IPS DF 4.7 (cell line): ENCODE results near the gene STK38L.

Experiments
- DNase-seq: peaks from one replicate; pipeline ENCODE4 v3.0.0-alpha.2; 2013; ENCODE audit warnings: low spot score; ENCODE audit errors: extremely low read depth

Gene STK38L

DNA sequence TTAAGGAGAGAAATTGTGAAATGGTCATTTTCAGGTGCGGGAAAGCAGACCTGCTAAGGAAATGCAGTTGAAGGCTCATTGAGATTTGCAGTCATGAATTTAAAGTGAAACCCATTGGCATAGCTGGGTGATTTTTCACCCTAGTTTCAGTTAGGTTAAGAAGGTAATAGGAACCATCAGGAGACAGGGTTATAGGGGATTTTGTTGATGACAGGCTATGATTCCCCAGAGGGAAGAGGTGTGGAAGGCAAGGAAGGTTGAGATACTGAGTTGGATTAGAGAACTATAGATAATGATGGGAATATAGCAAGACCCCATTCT, 65.9 kb downstream of the STK38L start:
- no peak for DNase-seq

GRCh38 chr12:27316947-27317346, 72.9 kb downstream of the STK38L start:
- no peak for DNase-seq

DNA sequence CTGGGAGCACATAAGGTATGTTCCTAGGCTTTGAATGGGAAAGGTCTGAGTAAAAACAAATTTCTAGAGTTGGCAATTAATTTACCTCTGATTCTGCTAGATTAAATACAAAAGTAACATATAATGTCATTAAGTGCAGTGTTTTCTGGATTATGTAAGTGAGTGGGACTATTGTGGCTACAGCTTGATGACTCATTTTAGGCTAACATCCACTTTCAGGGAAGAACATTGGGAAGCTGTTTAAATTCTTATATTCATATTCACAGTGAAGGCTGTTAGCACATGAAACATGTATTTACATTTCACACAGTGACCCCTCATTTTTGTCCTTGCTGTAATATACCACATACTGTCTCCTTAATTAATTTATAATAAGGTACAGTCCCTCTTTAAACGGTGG, 75.3 kb downstream of the STK38L start:
- DNase-seq: no peak

DNA sequence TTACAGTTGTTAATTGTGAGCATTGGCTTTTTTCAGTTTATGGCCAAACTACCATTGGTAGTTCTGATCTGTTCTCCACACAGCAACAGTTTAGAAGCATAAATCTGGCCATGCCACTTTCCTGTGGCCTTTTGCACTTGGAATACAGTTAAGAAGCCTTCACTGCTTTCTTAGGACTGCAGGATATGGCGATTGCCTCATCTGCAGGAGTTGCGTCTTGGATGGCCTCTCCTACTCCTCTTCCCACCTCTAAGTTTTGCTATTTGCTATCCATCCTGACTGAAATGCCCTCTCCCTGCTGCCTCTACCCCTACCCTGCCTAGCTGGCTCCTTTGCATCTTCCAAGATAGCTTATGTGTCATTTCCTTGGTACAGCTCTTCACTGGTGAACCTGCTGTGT, 75.8 kb downstream of the STK38L start:
- DNase-seq: no peak

DNA sequence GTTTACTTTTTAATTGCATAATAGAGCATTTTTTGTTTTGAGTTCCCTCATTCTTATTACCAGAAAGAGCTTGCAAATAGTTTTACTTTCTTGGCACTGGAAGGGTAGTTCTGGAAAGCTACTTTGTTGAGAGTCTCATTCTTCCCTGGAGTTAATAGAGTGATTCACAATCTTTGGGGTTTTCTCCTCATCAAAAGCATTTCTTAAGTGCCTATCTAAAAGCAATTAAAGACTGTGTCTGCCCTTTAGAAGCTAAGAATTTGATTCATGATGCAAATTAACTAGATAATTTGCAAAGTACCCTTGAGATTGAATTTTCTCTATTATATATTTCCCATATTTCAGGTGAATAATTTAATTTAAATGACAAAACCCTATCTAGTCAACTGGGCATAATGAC, 80.4 kb downstream of the STK38L start:
- DNase-seq: no peak

DNA sequence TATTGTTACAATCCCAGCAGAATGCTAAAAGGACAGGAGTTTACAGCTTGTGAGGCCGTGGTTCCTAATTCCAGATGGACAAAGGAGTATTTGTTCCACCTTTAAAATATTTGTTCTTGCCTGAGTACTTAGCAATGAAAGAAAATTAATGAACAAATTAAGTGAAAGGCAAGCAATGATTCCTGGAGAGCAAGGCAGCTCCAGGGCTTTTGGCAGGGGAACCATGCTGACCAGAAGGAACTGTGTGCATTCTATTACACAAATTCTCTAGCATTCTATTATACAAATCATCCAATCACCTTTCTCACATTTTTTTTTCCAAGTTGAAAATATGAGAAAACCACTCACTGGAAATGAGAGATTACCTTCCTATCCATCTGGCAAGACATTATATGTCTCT, 86.8 kb downstream of the STK38L start:
- no peak for DNase-seq

DNA sequence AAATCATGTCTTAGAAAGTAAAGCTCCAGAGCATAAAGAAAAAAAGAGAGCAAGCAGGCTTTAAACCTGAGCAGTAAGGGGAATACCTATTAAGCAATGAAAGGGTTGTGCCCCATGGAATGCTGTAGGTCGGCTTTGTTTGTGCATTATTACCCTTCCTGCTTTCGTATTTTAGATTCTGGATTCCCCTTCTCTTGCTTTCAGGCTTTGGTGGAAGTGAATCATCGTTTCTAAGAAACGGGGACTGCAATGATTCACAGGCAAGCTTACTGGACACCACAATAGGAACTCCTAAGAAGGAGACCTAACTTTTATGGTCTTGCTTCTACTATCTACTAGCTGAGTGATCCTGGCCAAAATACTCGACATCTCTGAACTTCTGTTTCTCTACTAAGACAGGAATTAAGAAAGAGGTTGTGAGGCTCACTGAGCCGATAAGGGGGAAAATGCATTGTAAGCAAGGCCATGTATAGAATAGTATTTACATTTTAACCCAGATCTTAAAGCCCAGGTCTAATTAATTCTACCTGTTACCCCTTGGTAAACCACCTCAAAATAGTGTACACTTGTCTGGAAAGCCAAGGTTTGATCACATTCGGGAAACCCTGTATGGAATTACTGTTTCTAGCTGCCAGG, 87.3 kb downstream of the STK38L start:
- DNase-seq: no peak

DNA sequence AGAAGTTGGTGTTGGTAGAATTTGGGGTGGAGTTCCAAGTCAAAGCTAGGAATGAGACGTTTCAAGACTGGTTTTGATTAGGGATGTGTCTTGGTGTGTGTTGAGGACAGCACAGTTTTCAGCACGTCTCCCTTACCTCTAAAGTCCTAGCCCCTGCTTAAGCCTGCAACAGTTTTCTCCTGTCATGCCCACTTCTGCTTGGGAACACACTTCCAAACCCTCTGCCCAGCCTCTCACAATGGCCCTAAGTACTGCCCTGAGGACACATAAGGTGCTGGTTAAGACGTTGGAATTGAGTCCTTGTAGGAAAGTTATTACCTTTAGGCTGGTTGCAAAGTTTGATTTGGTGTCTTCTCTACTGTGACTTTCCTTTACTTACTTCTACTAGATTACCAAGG, 87.8 kb downstream of the STK38L start:
- no peak for DNase-seq

DNA sequence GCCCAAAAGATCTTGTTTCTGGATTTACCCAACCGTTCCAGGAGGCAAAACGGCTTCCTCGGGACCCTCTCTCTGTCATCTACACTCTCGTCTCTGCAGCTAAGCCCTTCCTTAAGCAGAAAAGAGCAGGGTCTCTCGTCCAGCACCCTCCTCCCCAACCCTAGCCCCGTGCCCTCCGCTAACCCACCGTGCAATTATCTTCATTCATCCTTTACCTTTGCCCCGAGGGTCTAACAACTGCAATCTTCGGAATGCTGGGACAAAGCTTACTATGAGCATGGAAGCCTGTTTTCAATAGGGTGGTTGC, 88.3 kb downstream of the STK38L start:
- no peak for DNase-seq

GRCh38 chr12:27332714-27333402, 88.8 kb downstream of the STK38L start, which contains the start of gene BMAL2:
TSS of gene BMAL2 (plus strand) at chr12:27332836. CDS start at chr12:27333073, 237 bp downstream.
- DNase-seq: no peak

- no peak for DNase-seq
These were observed 89.4 kb downstream of the STK38L start for GRCh38 chr12:27333403-27334009.

DNA sequence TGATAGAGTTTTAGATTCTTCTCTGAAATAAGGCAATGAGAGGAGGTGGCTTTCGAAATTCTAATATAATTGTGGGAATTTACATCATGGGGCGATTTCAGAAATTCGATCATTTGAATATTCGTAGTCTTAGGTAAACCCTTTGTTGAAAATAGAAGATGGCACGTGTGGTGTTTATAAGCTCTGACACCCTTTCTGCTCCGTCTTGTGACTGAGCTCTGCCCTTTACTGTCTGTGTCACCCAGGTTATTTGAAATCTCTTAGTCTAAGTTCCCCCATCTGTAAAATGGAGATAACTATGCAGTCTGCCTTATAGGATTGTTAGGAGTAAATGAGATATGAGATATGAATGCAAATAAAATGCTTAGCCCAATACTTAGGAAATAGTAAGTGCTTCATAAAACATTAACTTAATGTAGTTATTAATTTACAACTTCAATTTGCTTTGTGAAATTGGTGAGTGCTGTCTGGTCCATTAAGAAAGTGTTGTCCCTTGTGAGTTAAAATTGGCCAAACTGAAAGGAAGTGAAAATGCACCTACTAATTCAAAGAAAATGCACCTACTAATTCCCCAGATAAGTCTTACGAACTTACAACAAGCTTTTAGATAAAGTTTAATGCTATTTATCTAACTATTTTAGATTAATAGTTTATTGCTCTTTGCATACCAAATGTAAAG, 90.1 kb downstream of the STK38L start:
- no peak for DNase-seq

GRCh38 chr12:27334721-27335082, 90.6 kb downstream of the STK38L start:
- DNase-seq: no peak

DNA sequence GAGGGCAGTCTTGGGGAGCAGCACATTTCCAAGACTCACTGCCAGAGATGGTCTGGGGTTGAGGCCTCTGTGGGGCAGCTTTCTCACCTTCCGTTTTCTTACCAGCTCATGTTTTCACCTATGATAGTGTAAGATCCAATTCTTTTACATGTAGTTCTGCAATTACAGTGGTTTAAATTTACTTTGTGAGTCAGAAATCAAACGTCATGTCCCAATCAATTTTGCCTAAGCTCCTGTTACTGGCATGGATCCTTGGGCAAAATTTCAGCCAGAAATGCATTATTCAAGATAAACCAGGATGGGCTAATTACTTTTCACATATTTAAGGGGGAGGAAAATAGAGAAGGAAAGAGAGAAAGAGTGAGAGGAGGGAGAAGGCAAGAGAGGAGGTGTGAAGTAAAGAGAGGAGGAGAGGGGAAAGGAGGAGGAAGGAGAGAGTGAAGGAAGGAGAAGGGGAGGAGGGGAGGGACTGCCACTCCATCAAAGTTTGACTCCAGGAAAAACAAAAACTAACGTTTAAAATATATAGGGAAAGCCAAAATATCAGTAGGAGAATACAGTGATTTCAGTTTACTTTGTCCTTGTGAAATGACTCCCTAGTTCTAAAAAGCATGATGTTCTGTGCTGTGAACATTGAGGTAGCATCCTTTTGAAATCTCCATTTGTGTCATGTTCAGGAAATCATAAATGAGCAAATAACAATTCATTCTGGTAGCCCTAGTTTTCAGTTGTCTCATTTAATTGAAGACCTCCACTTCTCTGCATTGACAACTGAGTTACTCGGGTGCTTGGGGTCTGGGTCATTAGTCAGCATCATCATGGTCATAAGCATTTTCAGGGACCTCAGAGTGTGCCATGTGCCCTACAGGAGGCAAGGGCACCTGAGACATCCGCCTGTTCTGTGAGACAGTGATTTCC, 91.5 kb downstream of the STK38L start:
- no peak for DNase-seq

- no peak for DNase-seq
These were observed 92.2 kb downstream of the STK38L start for GRCh38 chr12:27336282-27336653.

DNA sequence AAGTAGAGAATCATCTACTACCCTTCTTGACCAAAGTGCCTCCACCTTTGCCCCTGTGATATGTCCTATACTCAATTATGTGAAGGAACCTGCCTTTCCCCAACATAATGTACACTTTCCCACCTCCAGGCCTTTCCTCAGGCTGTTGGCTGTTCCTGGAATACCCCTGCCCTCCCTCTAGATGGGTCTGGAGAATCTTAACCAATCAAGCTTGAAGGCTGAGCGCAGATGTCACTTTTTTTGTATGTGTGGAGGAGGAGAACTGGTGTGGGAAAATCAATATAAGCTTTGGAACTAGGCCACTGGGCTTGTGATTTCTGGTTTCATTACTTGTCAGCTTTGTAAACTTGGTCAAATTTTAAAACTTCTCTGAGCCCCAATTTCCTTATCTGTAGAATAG, 93.3 kb downstream of the STK38L start:
- no peak for DNase-seq

DNA sequence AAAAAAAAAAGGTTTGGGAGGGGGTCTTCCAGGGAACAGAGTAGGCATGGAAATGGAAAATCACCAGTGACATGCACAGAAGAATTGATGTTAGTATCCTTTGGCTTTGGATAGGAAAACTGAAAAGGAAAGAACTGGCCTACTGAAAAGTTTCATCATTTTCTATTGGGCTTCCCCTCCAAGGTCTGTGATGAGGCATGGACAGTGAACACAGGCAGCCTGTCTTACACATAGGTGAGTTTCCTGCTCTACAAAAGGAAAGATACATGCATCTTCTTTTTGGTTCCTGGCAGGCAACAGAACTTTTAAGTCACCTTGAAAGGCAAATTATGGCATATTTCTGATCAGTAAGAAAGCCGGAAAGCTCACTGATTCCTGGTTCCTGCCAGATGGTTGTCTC, 94.4 kb downstream of the STK38L start:
- no peak for DNase-seq

GRCh38 chr12:27340971-27341370, 96.9 kb downstream of the STK38L start:
- DNase-seq: no peak

DNA sequence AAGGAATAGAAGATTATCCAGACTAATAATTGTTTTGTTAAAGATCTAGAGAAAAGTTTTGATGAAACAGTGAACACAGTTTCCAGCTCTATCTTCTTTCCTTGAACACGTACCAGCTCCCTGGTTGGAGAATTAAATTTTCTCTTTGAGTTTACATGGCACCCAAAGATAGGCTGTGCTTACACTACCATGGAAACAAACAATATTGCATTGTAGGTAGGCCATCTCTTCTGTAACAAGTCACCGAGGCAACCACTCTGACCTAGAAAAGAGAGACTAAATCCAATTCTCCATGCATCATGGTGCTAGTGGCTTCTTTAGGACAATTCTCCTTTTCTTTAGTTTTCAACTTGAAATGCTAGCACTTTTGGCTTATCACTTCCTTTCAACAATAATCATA, 98.5 kb downstream of the STK38L start:
- DNase-seq: no peak

DNA sequence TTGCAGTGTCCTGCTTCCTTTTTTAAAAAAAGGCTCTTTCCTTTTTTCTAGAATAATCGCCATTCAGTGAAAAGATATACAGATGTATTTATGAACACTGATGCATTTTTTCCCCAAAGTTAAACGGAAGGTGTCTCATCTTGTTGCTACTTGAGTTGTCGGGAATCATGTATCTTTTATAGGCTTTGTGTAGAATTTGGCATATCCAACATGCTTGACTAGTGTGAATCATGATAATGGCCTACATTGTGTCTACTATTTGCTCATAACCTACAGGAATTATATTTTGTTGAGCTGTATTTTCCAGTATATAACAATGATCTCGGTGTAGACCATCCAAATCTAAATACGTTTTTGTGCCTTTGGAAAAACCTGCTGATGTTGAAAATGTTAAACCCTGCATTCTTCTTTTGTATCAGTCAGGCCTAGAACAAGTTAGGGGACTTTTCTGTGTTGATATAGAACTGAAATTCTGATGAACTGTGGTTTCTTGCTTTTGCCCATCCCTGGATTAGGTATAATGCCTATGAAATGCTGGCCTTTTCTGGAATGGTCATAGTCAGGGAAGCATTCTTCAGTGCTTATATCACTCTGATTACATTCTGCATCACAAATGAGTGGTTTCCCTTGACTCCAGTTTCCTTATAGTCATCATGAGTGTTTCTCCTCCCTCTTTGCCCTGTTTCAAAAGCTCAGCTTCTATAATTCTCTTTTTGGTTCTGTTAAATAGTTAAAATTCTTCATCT, 99.3 kb downstream of the STK38L start:
- DNase-seq: no peak

DNA sequence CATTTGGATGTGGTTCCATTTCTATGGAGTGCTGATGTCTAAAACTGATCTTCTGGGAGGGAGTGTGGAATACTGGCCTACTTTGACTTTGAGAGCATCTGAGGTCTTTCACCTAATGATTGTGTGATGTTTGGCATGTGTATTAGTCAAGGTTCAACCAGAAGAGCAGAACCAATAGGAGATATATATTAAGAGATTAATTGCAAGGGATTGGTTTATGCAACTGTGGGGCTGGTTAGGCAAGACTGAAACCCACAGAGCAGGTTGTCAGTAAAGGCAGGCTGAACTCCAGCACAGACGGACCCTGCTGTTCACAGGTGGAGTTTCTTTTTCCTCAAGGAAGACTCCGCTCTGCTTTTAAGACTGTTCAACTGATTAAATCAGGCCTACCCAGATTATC, 100.2 kb downstream of the STK38L start:
- no peak for DNase-seq
